Chondrocyte (in vitro differentiated cells): ENCODE results near the gene LMTK2. TPM values are rescaled to one million over a fixed set of nuclear protein-coding genes. Genes with fewer than 3 reads are reported as not detected.

ENCODE experiments used
- DNase-seq: peaks from one replicate; pipeline ENCODE4 v3.0.0; 2021; ENCODE audit warnings: mixed read lengths, low spot score
- H3K27ac Mint-ChIP-seq: one replicate; pipeline ENCODE4 v1.8.0; 2021; ENCODE audit warnings: mild to moderate bottlenecking, moderate library complexity, mixed read lengths; ENCODE audit not compliant: unreplicated experiment
- H3K27me3 Mint-ChIP-seq: 2 replicates; pipeline ENCODE4 v1.8.0; 2021; ENCODE audit warnings: low read depth, mixed read lengths
- H3K36me3 Mint-ChIP-seq: 2 replicates; pipeline ENCODE4 v1.8.0; 2021; ENCODE audit warnings: low read depth, mixed read lengths
- H3K4me1 Mint-ChIP-seq: 2 replicates; pipeline ENCODE4 v1.8.0; 2021; ENCODE audit warnings: low read depth, mild to moderate bottlenecking, mixed read lengths
- H3K4me3 Mint-ChIP-seq: one replicate; pipeline ENCODE4 v1.8.0; 2021; ENCODE audit warnings: mild to moderate bottlenecking, moderate library complexity, mixed read lengths; ENCODE audit not compliant: unreplicated experiment
- H3K9me3 Mint-ChIP-seq: 2 replicates; pipeline ENCODE4 v1.8.0; 2021; ENCODE audit warnings: low read depth, mixed read lengths
- total RNA-seq: library from RNA; stranded (reverse); gene quantifications from 3 replicates; pipeline ENCODE4 v1.2.1, GENCODE V29; 2021
- TF ChIP-seq, protein P1 (sequence below): fragments of 200-600 bp; sonication (generic); IDR thresholded peaks from 2 replicates; pipeline ENCODE4 v1.5.0; 2021; ENCODE audit warnings: antibody characterized with exemption, mild to moderate bottlenecking, moderate library complexity

Gene LMTK2
- total RNA-seq, 1 donor from 2014 or later, result 15.0 TPM

DNA sequence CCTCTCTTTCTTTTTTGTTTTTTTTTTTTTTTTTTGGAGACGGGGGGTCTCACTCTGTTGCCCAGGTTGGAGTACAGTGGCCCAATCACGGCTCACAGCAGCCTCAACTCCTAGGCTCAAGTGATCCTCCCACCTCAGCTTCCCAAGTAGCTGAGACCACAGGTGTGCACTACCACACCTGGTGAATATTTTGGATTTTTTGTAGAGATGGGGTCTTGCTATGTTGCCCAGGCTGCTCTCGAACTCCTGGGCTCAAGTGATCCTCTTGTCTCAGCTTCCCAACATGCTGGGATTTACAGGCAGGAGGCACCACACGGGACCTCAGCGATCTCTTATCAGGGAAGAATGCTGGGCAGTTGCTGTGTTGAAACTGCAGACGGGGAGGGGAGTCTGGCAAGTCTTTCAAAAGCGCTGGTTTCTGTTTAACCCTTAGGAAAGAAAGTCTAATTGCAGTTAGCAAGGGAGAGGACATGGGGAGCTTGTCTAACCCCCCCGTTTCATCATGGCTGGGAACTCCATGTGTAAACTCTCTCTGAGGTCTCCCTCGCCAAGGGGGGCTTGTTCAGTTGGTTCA is 39.6 kb upstream of the LMTK2 start:
- no peak overlapping the region for H3K4me3 Mint-ChIP-seq
- H3K9me3 Mint-ChIP-seq, result peaks cover 5% of the 10 kb centered on the region
- peaks cover 2% of the 10 kb centered on the region for H3K27me3 Mint-ChIP-seq
- no peak for DNase-seq
- H3K27ac Mint-ChIP-seq, result no peak overlapping the region
- H3K4me1 Mint-ChIP-seq, result no peaks in the 10 kb centered on the region
- TF ChIP-seq, protein P1, sequence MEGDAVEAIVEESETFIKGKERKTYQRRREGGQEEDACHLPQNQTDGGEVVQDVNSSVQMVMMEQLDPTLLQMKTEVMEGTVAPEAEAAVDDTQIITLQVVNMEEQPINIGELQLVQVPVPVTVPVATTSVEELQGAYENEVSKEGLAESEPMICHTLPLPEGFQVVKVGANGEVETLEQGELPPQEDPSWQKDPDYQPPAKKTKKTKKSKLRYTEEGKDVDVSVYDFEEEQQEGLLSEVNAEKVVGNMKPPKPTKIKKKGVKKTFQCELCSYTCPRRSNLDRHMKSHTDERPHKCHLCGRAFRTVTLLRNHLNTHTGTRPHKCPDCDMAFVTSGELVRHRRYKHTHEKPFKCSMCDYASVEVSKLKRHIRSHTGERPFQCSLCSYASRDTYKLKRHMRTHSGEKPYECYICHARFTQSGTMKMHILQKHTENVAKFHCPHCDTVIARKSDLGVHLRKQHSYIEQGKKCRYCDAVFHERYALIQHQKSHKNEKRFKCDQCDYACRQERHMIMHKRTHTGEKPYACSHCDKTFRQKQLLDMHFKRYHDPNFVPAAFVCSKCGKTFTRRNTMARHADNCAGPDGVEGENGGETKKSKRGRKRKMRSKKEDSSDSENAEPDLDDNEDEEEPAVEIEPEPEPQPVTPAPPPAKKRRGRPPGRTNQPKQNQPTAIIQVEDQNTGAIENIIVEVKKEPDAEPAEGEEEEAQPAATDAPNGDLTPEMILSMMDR, result no peak
- H3K36me3 Mint-ChIP-seq, result no peaks in the 10 kb centered on the region

- DNase-seq, result no peak
- peaks cover 6% of the 10 kb centered on the region for H3K27me3 Mint-ChIP-seq
- TF ChIP-seq, protein P1, result no peak
- H3K9me3 Mint-ChIP-seq, result peaks cover 12% of the 10 kb centered on the region
- no peak overlapping the region for H3K27ac Mint-ChIP-seq
- no peaks in the 10 kb centered on the region for H3K36me3 Mint-ChIP-seq
- H3K4me3 Mint-ChIP-seq, result no peak overlapping the region
- H3K4me1 Mint-ChIP-seq, result no peaks in the 10 kb centered on the region
These were observed 33.6 kb upstream of the LMTK2 start for GRCh38 chr7:98073047-98073446.

- TF ChIP-seq, protein P1, result no peak
These were observed 30.9 kb upstream of the LMTK2 start for GRCh38 chr7:98075801-98076200.

GRCh38 chr7:98077762-98078161 is 28.9 kb upstream of the LMTK2 start:
- Mint-ChIP-seq H3K36me3 (no peaks in the 10 kb centered on the region), H3K9me3 (peaks cover 12% of the 10 kb centered on the region), H3K4me3 (no peak overlapping the region), H3K27ac (no peak overlapping the region), H3K4me1 (no peaks in the 10 kb centered on the region), H3K27me3 (peaks cover 12% of the 10 kb centered on the region)
- no peak for DNase-seq
- TF ChIP-seq, protein P1, result no peak

More at GRCh38 chr7:98075801-98076200, 30.9 kb upstream of the LMTK2 start:
- no peak for DNase-seq
- no peak overlapping the region for H3K4me3 Mint-ChIP-seq
- peaks cover 12% of the 10 kb centered on the region for H3K9me3 Mint-ChIP-seq
- H3K27me3 Mint-ChIP-seq, result peaks cover 12% of the 10 kb centered on the region
- no peak overlapping the region for H3K27ac Mint-ChIP-seq
- no peaks in the 10 kb centered on the region for H3K4me1 Mint-ChIP-seq
- no peaks in the 10 kb centered on the region for H3K36me3 Mint-ChIP-seq

GRCh38 chr7:98078197-98078870 is 28.3 kb upstream of the LMTK2 start:
- Mint-ChIP-seq H3K27me3 (peaks cover 12% of the 10 kb centered on the region), H3K36me3 (no peaks in the 10 kb centered on the region), H3K4me1 (no peaks in the 10 kb centered on the region), H3K9me3 (peaks cover 12% of the 10 kb centered on the region), H3K4me3 (no peak overlapping the region), H3K27ac (no peak overlapping the region)
- TF ChIP-seq, protein P1, result no peak
- DNase-seq, result no peak
